HCT116 (cell line): ENCODE results near the gene TRIOBP. TPM values are rescaled to one million over a fixed set of nuclear protein-coding genes. Genes with fewer than 3 reads are reported as not detected.

Experiments used
- ATAC-seq: fragments of 200-7000 bp; cut with Tn5 transposase; 2 replicates; pipeline ENCODE4 v1.9.1; 2020; ENCODE audit warnings: mild to moderate bottlenecking, moderate library complexity
- BruUV-seq: library from RNA; stranded (reverse); fragments of 400-500 nt; replicated peaks from 2 replicates; lab custom pipeline; 2021; lab: Mats Ljungman, UMichigan
- CTCF ChIA-PET: fragments of 300-600 bp; sonication (Branson Sonifier 250); formaldehyde crosslinking; loops from one replicate; lab custom pipeline; 2021; ENCODE audit warnings: antibody characterized with exemption; lab: Charles Lee
- POLR2A ChIA-PET: fragments of 300-600, 350-600 bp; sonication (Branson Sonifier 250); formaldehyde crosslinking; loops from one replicate; lab custom pipeline; 2021; ENCODE audit warnings: antibody characterized with exemption; lab: Charles Lee
- RAD21 ChIA-PET, 2 experiments: fragments of 300-600 bp; sonication (Branson Sonifier 250); formaldehyde crosslinking; loops; one replicate each; lab custom pipeline; 2023; ENCODE audit warnings: low total read pairs in 2 of 2; ENCODE audit not compliant: uncharacterized antibody in 2 of 2, unreplicated experiment in 2 of 2, low non-redundant PET in 1 of 2; lab: Charles Lee
- DNase-seq: peaks from one replicate; pipeline ENCODE4 v3.0.0-alpha.2; 2010; ENCODE audit warnings: low read depth, low spot score
- H2AFZ ChIP-seq: fragments of 200-600 bp; shearing (Covaris generic), sonication (generic); 2 replicates; pipeline ENCODE4 v1.6.1; 2017; ENCODE audit warnings: low read depth, mixed run types, mixed read lengths, antibody characterized with exemption, low read length; ENCODE audit not compliant: poor library complexity, severe bottlenecking
- H3K27ac ChIP-seq: 2 replicates; pipeline ENCODE4 v1.5.1; 2012; ENCODE audit warnings: low read depth, low read length
- H3K27me3 ChIP-seq: fragments of 200-600 bp; sonication (generic); 2 replicates; pipeline ENCODE4 v1.6.1; 2016; ENCODE audit warnings: mixed run types, low read length, mixed read lengths; ENCODE audit not compliant: insufficient read depth
- H3K36me3 ChIP-seq, 2 experiments: fragments of 200-500 bp in 1 of 2; fragments of 200-600 bp in 1 of 2; sonication (Bioruptor generic) in 1 of 2; sonication (generic) in 1 of 2; 2 replicates each; pipeline versions ENCODE4 v1.5.1 to v1.6.1; 2014 to 2016; ENCODE audit warnings: low read length in 2 of 2, inconsistent platforms in 1 of 2, mixed read lengths in 1 of 2, mixed run types in 1 of 2; ENCODE audit not compliant: insufficient read depth in 2 of 2, control insufficient read depth in 1 of 2
- H3K4me1 ChIP-seq, 2 experiments: fragments of 200-600 bp in 1 of 2; sonication (generic) in 1 of 2; 2 replicates each; pipeline versions ENCODE4 v1.5.1 to v1.6.1; 2012 to 2017; ENCODE audit warnings: low read length in 2 of 2, inconsistent platforms in 1 of 2, mild to moderate bottlenecking in 1 of 2, mixed read lengths in 1 of 2, mixed run types in 1 of 2, moderate library complexity in 1 of 2; ENCODE audit not compliant: insufficient read depth in 2 of 2, control insufficient read depth in 1 of 2
- H3K4me2 ChIP-seq: fragments of 200-600 bp; sonication (generic); 2 replicates; pipeline ENCODE4 v1.6.1; 2017; ENCODE audit warnings: mixed run types, low read length, mixed read lengths
- H3K4me3 ChIP-seq, 2 experiments: fragments of 200-600 bp in 1 of 2; sonication (generic) in 1 of 2; replicated peaks in 1 of 2; 2 replicates each; pipeline ENCODE4 v1.5.1; 2011 to 2016; ENCODE audit warnings: low read length in 2 of 2, control low read depth in 1 of 2, low read depth in 1 of 2, mild to moderate bottlenecking in 1 of 2, mixed read lengths in 1 of 2, mixed run types in 1 of 2
- H3K79me2 ChIP-seq: fragments of 200-600 bp; sonication (generic); 2 replicates; pipeline ENCODE4 v1.6.1; 2017; ENCODE audit warnings: mild to moderate bottlenecking, mixed run types, low read length, moderate library complexity, mixed read lengths; ENCODE audit not compliant: insufficient read depth
- H3K9ac ChIP-seq: fragments of 200-600 bp; sonication (generic); 2 replicates; pipeline ENCODE4 v1.6.1; 2016; ENCODE audit warnings: low read length, mixed read lengths
- H3K9me2 ChIP-seq: fragments of 200-600 bp; sonication (generic), shearing (Covaris generic); 2 replicates; pipeline ENCODE4 v1.6.1; 2017; ENCODE audit warnings: mixed run types, mild to moderate bottlenecking, moderate library complexity; ENCODE audit not compliant: insufficient read depth
- H3K9me3 ChIP-seq, 2 experiments: fragments of 200-500 bp in 1 of 2; fragments of 200-600 bp in 1 of 2; sonication (Bioruptor generic) in 1 of 2; sonication (generic) in 1 of 2; 2 replicates each; pipeline ENCODE4 v1.6.1; 2014 to 2017; ENCODE audit warnings: low read length in 2 of 2, mixed read lengths in 2 of 2, inconsistent platforms in 1 of 2, low read depth in 1 of 2, mild to moderate bottlenecking in 1 of 2, mixed run types in 1 of 2, moderate library complexity in 1 of 2; ENCODE audit not compliant: control insufficient read depth in 1 of 2, insufficient read depth in 1 of 2
- H4K20me1 ChIP-seq: fragments of 200-600 bp; sonication (generic), shearing (Covaris generic); 2 replicates; pipeline ENCODE4 v1.6.1; 2017; ENCODE audit warnings: mixed run types, mild to moderate bottlenecking, moderate library complexity; ENCODE audit not compliant: insufficient read depth
- ATF3 ChIP-seq: IDR thresholded peaks from 2 replicates; pipeline ENCODE4 v1.6.1; 2012
- CBX3 ChIP-seq: IDR thresholded peaks from 2 replicates; pipeline ENCODE4 v1.6.1; 2012; ENCODE audit warnings: low read depth
- CEBPB ChIP-seq: IDR thresholded peaks from 2 replicates; pipeline ENCODE4 v1.6.1; 2012; ENCODE audit warnings: low read depth
- ELF1 ChIP-seq: IDR thresholded peaks from 2 replicates; pipeline ENCODE4 v1.6.1; 2012; ENCODE audit warnings: low read depth, borderline replicate concordance
- EZH2 ChIP-seq: fragments of 200-600 bp; sonication (generic); IDR thresholded peaks from 2 replicates; pipeline ENCODE4 v1.6.1; 2017; ENCODE audit warnings: antibody characterized with exemption, mixed run types
- EZH2phosphoT487 ChIP-seq: fragments of 200-600 bp; IDR thresholded peaks from 2 replicates; pipeline ENCODE4 v1.6.1; 2018; ENCODE audit warnings: antibody characterized with exemption, borderline replicate concordance
- FOSL1 ChIP-seq: IDR thresholded peaks from 2 replicates; pipeline ENCODE4 v1.6.1; 2012; ENCODE audit warnings: low read depth
- MAX ChIP-seq: IDR thresholded peaks from 2 replicates; pipeline ENCODE4 v1.6.1; 2012
- POLR2A ChIP-seq: IDR thresholded peaks from 2 replicates; pipeline ENCODE4 v1.7.0; 2011; ENCODE audit warnings: borderline replicate concordance; ENCODE audit not compliant: insufficient read depth, insufficient read length; ENCODE audit errors: extremely low read depth
- POLR2AphosphoS5 ChIP-seq: IDR thresholded peaks from 2 replicates; pipeline ENCODE4 v1.6.1; 2011; ENCODE audit warnings: mild to moderate bottlenecking, low read depth, low read length, moderate library complexity
- SIN3A ChIP-seq: IDR thresholded peaks from 2 replicates; pipeline ENCODE4 v1.6.1; 2012; ENCODE audit warnings: low read depth
- SRF ChIP-seq: IDR thresholded peaks from 2 replicates; pipeline ENCODE4 v1.6.1; 2012; ENCODE audit warnings: low read depth
- ZFX ChIP-seq: fragments of 450-650 bp; IDR thresholded peaks from 2 replicates; pipeline ENCODE4 v1.6.1; 2017
- ZNF274 ChIP-seq: fragments of 200-500 bp; sonication (Bioruptor generic); IDR thresholded peaks from 2 replicates; pipeline ENCODE4 v1.6.1; 2014; ENCODE audit warnings: mild to moderate bottlenecking, low read depth, low read length, inconsistent platforms
- intact Hi-C: fragments of 100-400 bp; cut with micrococcal nuclease; formaldehyde crosslinking; loops from 2 replicates; pipeline ENCODE4 v1.10.0; 2022
- total RNA-seq: library from RNA; stranded (reverse); gene quantifications from one replicate; pipeline ENCODE4 v1.2.1, GENCODE V29; 2021; ENCODE audit not compliant: unreplicated experiment

The TRIOBP gene
- total RNA-seq, 1 experiment from 2014 or later, result 244 TPM

DNA sequence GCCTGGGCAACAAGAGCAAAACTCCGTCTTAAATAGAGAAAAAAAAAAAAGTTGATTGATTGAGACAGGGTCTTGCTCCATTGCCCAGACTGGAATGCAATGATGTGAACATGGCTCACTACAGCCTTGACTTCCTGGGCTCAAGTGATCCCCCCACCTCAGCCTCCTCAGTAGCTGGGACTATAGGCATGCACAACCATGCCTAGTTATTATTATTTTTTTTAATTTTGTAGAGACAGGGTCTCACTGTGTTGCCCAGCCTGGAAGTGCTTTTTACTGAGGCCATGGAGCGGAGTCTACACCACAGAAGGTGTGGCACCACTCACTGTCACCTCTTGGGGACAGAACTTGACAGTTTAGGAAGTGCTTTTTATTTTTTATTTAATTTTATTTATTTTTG is 17.8 kb downstream of the TRIOBP start:
- Histone ChIP-seq H3K9ac (no peak overlapping the region), H2AFZ (no peak overlapping the region), H3K27me3 (no peaks in the 10 kb centered on the region), H3K4me2 (no peak overlapping the region), H3K9me2 (no peaks in the 10 kb centered on the region), H3K36me3 (no peaks in the 10 kb centered on the region), H4K20me1 (no peaks in the 10 kb centered on the region), H3K27ac (no peak overlapping the region), H3K4me3 (no peak overlapping the region)
- ChIA-PET CTCF (no interaction called here), POLR2A (no interaction called here), RAD21 (no interaction called here)
- BruUV-seq, result no TSS peak
- intact Hi-C loops, result no loop called here
- DNase-seq (no peak), ATAC-seq (no peak)
- no peak for TF ChIP-seq ELF1
- TF ChIP-seq ZNF274, result no peak
- TF ChIP-seq SRF, result no peak
- no peak for TF ChIP-seq ATF3
- no peak for TF ChIP-seq ZFX
- no peak for TF ChIP-seq FOSL1
- no peak for TF ChIP-seq CEBPB
- no peak for TF ChIP-seq SIN3A
- TF ChIP-seq MAX, result no peak
- no peak for TF ChIP-seq EZH2phosphoT487
- TF ChIP-seq POLR2A, result no peak
- no peak for TF ChIP-seq CBX3
- TF ChIP-seq EZH2, result no peak
- no peak for TF ChIP-seq POLR2AphosphoS5
- TF ChIP-seq, all 23 proteins: peak for 0
- 0 out of 4 replicates have a peak, but pooled peaks cover 0 to 2% of the 10 kb centered on the region in 2 experiments for H3K4me1 ChIP-seq
- no peaks in the 10 kb centered on the region for H3K9me3 ChIP-seq
- H3K79me2 ChIP-seq, result no peaks in the 10 kb centered on the region
